ENCODE measurements around the gene SAMD3. TPM values are rescaled to one million over a fixed set of nuclear protein-coding genes. Genes with fewer than 3 reads are reported as not detected.

Gene SAMD3
- total and polyA plus RNA-seq, 2 of the 13 experiments (the other 11 are each of a cell fraction or from before 2014, with no cell fraction given), result not detected

- WGBS (ENCODE audit: low lambda C conversion rate), result 0% methylated on average over 3 of the region's 3 CpGs
- Histone ChIP-seq H3K79me2 (ENCODE audit: insufficient read depth, low read length) (no peaks in the 10 kb centered on the region), H3K4me1 (ENCODE audit: insufficient read depth, low read length) (no peaks in the 10 kb centered on the region), H3K4me3 (replicated peaks in 1 of 3; ENCODE audit: insufficient read depth in 1 of 3, low read depth in 2 of 3, low read length in 3 of 3) (no peak overlapping the region), H3K9ac (ENCODE audit: insufficient read depth, low read depth, low read length) (no peak overlapping the region), H3K36me3 (replicated peaks in 1 of 2; ENCODE audit: control insufficient read depth in 1 of 2, insufficient read depth in 2 of 2, low read length in 2 of 2) (no peaks in the 10 kb centered on the region), H3K9me3 (ENCODE audit: low read length) (no peaks in the 10 kb centered on the region), H2AFZ (ENCODE audit: low read length) (no peak overlapping the region), H4K20me1 (ENCODE audit: insufficient read depth, low read length) (no peaks in the 10 kb centered on the region), H3K27ac (ENCODE audit: extremely low read length, insufficient read depth, low read length) (no peak overlapping the region), H3K27me3 (ENCODE audit: control insufficient read depth in 1 of 2, insufficient read depth in 2 of 2, low read length in 2 of 2) (peaks cover 0 to 8% of the 10 kb centered on the region in 2 experiments; a peak in 2 of 5 replicates), H3K4me2 (ENCODE audit: low read depth, low read length) (no peak overlapping the region)
- ChIA-PET POLR2A (no interaction called here), CTCF (ENCODE audit: low intra/inter-chr PET ratio, low total read pairs) (no interaction called here)
- FAIRE-seq (no peak), ATAC-seq (no peak), DNase-seq (ENCODE audit: low spot score) (no peak)
- intact Hi-C loops (cut with micrococcal nuclease; ENCODE audit: unreplicated experiment), result no loop called here
- no peak for TF ChIP-seq BORCS8-MEF2B (CRISPR knock-in tag; IDR thresholded peaks at IDR 0.05)
- 0 out of 2 replicates have a peak, but pooled peaks have one; percentile 34 for TF ChIP-seq ZNF121 (CRISPR knock-in tag; IDR thresholded peaks at IDR 0.05)
- in situ Hi-C loops (cut with HindIII; ENCODE audit: extremely low pct_ligation_motif_present, low pct_unique_long_range_greater_than_20kb), result no loop called here
- BruUV-seq (replicated peaks), result no TSS peak
Measured at GRCh38 chr6:130185658-130186057, 37.1 kb downstream of the SAMD3 start.

- H4K20me1 ChIP-seq (ENCODE audit: insufficient read depth, low read length), result no peaks in the 10 kb centered on the region
- no peaks in the 10 kb centered on the region for H3K79me2 ChIP-seq (ENCODE audit: insufficient read depth, low read length)
- no peak overlapping the region for H3K4me2 ChIP-seq (ENCODE audit: low read depth, low read length)
- intact Hi-C loops (cut with micrococcal nuclease; ENCODE audit: unreplicated experiment) (no loop called here), in situ Hi-C loops (cut with HindIII; ENCODE audit: extremely low pct_ligation_motif_present, low pct_unique_long_range_greater_than_20kb) (no loop called here)
- no peak overlapping the region for H3K4me3 ChIP-seq (replicated peaks in 1 of 3; ENCODE audit: insufficient read depth in 1 of 3, low read depth in 2 of 3, low read length in 3 of 3)
- TF ChIP-seq ZNF33A (CRISPR knock-in tag; IDR thresholded peaks at IDR 0.05; ENCODE audit: borderline replicate concordance) (no peak), HNF4G (IDR thresholded peaks at IDR 0.05; ENCODE audit: borderline replicate concordance, low read depth, low read length) (no peak), HNF4G (CRISPR knock-in tag; IDR thresholded peaks at IDR 0.05; ENCODE audit: borderline replicate concordance, low read depth) (no peak), AGO1 (IDR thresholded peaks at IDR 0.05; ENCODE audit: low read depth, low read length, poor library complexity, severe bottlenecking) (no peak), ZNF282 (IDR thresholded peaks at IDR 0.05; ENCODE audit: partially characterized antibody) (peak; percentile 44), ZNF629 (CRISPR knock-in tag; conservative IDR thresholded peaks at IDR 0.05) (no peak)
- H3K27ac ChIP-seq (ENCODE audit: extremely low read length, insufficient read depth, low read length), result no peak overlapping the region
- H3K27me3 ChIP-seq (ENCODE audit: control insufficient read depth in 1 of 2, insufficient read depth in 2 of 2, low read length in 2 of 2), result no peaks in the 10 kb centered on the region
- ChIA-PET CTCF (ENCODE audit: low intra/inter-chr PET ratio, low total read pairs) (no interaction called here), POLR2A (no interaction called here)
- FAIRE-seq (no peak), DNase-seq (ENCODE audit: low spot score) (no peak), ATAC-seq (no peak)
- H3K9ac ChIP-seq (ENCODE audit: insufficient read depth, low read depth, low read length), result no peak overlapping the region
- no TSS peak for BruUV-seq (replicated peaks)
- no peak overlapping the region for H2AFZ ChIP-seq (ENCODE audit: low read length)
- no peaks in the 10 kb centered on the region for H3K36me3 ChIP-seq (replicated peaks in 1 of 2; ENCODE audit: control insufficient read depth in 1 of 2, insufficient read depth in 2 of 2, low read length in 2 of 2)
- H3K4me1 ChIP-seq (ENCODE audit: insufficient read depth, low read length), result no peaks in the 10 kb centered on the region
- no peaks in the 10 kb centered on the region for H3K9me3 ChIP-seq (ENCODE audit: low read length)
- WGBS (ENCODE audit: low lambda C conversion rate), result 42% methylated on average over 9 of the region's 9 CpGs
Measured at GRCh38 chr6:130183271-130184222, 39.2 kb downstream of the SAMD3 start.
